ENCODE results near the gene RFTN2. TPM values are rescaled to one million over a fixed set of nuclear protein-coding genes. Genes with fewer than 3 reads are reported as not detected.

Gene RFTN2
- total and polyA plus RNA-seq, 2 experiments from 2014 or later: 1.6 to 2.2 TPM

DNA sequence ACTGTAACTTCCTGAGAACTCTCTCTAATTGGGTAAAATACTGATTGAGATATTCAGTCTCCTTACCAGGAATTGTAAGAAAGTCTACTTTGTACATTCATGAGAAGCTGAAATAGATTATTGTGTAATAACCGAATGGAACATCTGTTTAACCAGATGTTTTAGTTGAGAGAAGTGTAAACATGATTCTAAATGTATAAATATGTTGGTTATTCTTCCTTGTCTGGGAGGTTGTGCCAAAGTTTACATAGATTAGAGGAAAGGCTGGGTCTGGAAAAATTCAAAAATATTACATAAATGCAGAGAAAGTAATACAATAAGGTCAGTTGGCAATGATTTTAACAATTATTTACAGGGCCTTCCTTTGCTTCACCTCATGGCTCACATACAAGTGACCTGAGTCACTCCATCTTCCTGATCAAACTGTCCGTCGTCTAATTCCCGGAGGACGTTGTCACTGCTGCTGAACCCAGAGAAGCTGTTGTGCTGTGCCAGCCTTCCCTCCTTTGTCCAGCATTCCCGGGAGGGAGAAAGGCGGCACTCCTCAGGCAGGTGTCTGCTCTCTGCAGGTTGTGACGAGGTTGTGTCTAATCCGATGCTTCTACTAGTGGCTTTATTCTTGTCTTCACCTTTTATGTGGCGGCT, 103.6 kb downstream of the RFTN2 start:
- 28 to 33% methylated on average over 10 of the region's 10 CpGs for WGBS, 2 experiments (ENCODE audit: low coverage in 1 of 2, low lambda C conversion rate in 2 of 2, missing lambda C conversion rate in 2 of 2)
- in situ Hi-C loops (cut with MboI): no loop called here
- H3K9me2 ChIP-seq (ENCODE audit: insufficient read depth): no peaks in the 10 kb centered on the region

DNA sequence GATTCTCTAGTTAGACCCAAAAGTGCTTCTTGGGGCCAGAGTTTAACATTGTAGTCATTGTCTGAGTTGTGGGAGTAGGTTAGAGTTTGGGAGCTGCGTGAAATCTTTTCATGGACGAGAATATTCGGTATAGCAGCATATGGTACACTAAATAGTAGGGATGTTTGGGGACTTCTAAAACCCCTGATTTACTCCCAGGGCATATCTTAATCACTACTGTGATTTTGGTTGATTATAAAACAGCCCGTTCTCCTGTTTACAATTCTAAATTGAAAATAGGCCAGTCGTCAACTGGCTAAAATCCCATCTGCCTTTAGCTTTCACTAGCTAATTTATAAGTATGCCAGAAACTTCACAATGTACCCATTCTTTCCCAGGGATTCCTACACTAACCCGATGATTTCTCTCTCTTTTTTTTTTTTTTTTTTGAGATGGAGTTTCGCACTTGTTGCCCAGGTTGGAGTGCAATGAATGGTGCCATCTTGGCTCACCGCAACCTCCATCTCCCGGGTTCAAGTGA, 115.2 kb downstream of the RFTN2 start:
- no peak overlapping the region for H2AFZ ChIP-seq
- no peak overlapping the region for H3K4me3 ChIP-seq
- 92 to 93% methylated on average over 9 of the region's 9 CpGs for WGBS, 2 experiments (ENCODE audit: low coverage in 1 of 2, low lambda C conversion rate in 2 of 2, missing lambda C conversion rate in 2 of 2)
- H3K79me2 ChIP-seq (ENCODE audit: insufficient read depth): peaks cover 24% of the 10 kb centered on the region
- no peaks in the 10 kb centered on the region for H3K9me2 ChIP-seq (ENCODE audit: insufficient read depth)
- in situ Hi-C loops (cut with MboI): no loop called here
- H3F3A ChIP-seq (ENCODE audit: insufficient read depth): peaks cover 12% of the 10 kb centered on the region; the same call in 1 of the 2 replicates
- H3K4me1 ChIP-seq (ENCODE audit: insufficient read depth): peaks cover 10% of the 10 kb centered on the region
- no peak overlapping the region for H3K9ac ChIP-seq
- no peak for TF ChIP-seq EZH2 (IDR thresholded peaks at IDR 0.05; ENCODE audit: insufficient read depth, poor library complexity, severe bottlenecking)
- TF ChIP-seq EZH2phosphoT487 (IDR thresholded peaks at IDR 0.05; ENCODE audit: insufficient read depth, low read depth): no peak
- H3K36me3 ChIP-seq (ENCODE audit: low read depth): 0 out of 2 replicates have a peak, but pooled peaks cover 4% of the 10 kb centered on the region
- no peak for DNase-seq
- no peaks in the 10 kb centered on the region for H3K9me3 ChIP-seq (ENCODE audit: low read depth)
- H3K27me3 ChIP-seq (replicated peaks; ENCODE audit: insufficient read depth): no peaks in the 10 kb centered on the region
- no peak overlapping the region for H3K27ac ChIP-seq
- no peak overlapping the region for H3K4me2 ChIP-seq (ENCODE audit: unreplicated experiment)
- no peaks in the 10 kb centered on the region for H4K20me1 ChIP-seq (ENCODE audit: insufficient read depth)

More for the DNA sequence above, 103.6 kb downstream of the RFTN2 start:
- H3K27me3 ChIP-seq (replicated peaks; ENCODE audit: insufficient read depth): no peaks in the 10 kb centered on the region
- H3K4me3 ChIP-seq: no peak overlapping the region
- peak overlapping the region; percentile 26 for H3K27ac ChIP-seq
- H3K36me3 ChIP-seq (ENCODE audit: low read depth): no peaks in the 10 kb centered on the region
- peaks cover 29% of the 10 kb centered on the region for H3K4me1 ChIP-seq (ENCODE audit: insufficient read depth)
- H4K20me1 ChIP-seq (ENCODE audit: insufficient read depth): no peaks in the 10 kb centered on the region
- H3K79me2 ChIP-seq (ENCODE audit: insufficient read depth): 0 out of 2 replicates have a peak, but pooled peaks cover 7% of the 10 kb centered on the region
- TF ChIP-seq EZH2 (IDR thresholded peaks at IDR 0.05; ENCODE audit: insufficient read depth, poor library complexity, severe bottlenecking) (no peak), EZH2phosphoT487 (IDR thresholded peaks at IDR 0.05; ENCODE audit: insufficient read depth, low read depth) (no peak)
- peak; percentile 62 for DNase-seq
- H3F3A ChIP-seq (ENCODE audit: insufficient read depth): peaks cover 28% of the 10 kb centered on the region
- no peaks in the 10 kb centered on the region for H3K9me3 ChIP-seq (ENCODE audit: low read depth)
- no peak overlapping the region for H2AFZ ChIP-seq
- peak overlapping the region; percentile 26 for H3K4me2 ChIP-seq (ENCODE audit: unreplicated experiment)
- H3K9ac ChIP-seq: no peak overlapping the region; the same call in 1 of the 2 replicates

DNA sequence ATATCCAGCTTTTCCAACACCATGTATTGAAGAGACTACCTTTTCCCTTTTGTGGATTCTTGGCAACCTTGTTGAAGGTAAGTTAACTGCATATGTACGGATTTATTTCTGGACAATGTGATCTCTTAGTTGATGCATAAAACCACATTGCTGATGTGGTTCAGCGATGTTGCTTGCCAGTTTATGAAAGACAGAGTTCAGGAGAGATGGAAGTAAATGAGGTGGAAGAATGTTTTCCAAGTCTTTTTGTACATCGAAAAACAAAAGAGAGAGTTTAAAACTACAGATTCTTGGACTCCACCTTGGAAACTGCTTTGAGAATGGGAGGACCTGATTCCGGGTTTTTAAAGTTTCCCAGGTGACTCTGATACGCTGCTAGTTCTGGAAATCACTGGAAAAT, 115.7 kb downstream of the RFTN2 start:
- 97 to 98% methylated on average over 5 of the region's 5 CpGs for WGBS, 2 experiments (ENCODE audit: low coverage in 1 of 2, low lambda C conversion rate in 2 of 2, missing lambda C conversion rate in 2 of 2)
- DNase-seq: no peak
- Histone ChIP-seq H3K27me3 (replicated peaks; ENCODE audit: insufficient read depth) (no peaks in the 10 kb centered on the region), H3K36me3 (ENCODE audit: low read depth) (0 out of 2 replicates have a peak, but pooled peaks cover 4% of the 10 kb centered on the region), H4K20me1 (ENCODE audit: insufficient read depth) (no peaks in the 10 kb centered on the region), H3K9me2 (ENCODE audit: insufficient read depth) (no peaks in the 10 kb centered on the region), H3K9ac (no peak overlapping the region), H3K9me3 (ENCODE audit: low read depth) (no peaks in the 10 kb centered on the region), H3K27ac (no peak overlapping the region), H3K4me2 (ENCODE audit: unreplicated experiment) (no peak overlapping the region), H3K4me3 (no peak overlapping the region), H3K4me1 (ENCODE audit: insufficient read depth) (peaks cover 10% of the 10 kb centered on the region), H3K79me2 (ENCODE audit: insufficient read depth) (peaks cover 24% of the 10 kb centered on the region), H3F3A (ENCODE audit: insufficient read depth) (peaks cover 12% of the 10 kb centered on the region; the same call in 1 of the 2 replicates), H2AFZ (no peak overlapping the region)
- TF ChIP-seq EZH2phosphoT487 (IDR thresholded peaks at IDR 0.05; ENCODE audit: insufficient read depth, low read depth) (no peak), EZH2 (IDR thresholded peaks at IDR 0.05; ENCODE audit: insufficient read depth, poor library complexity, severe bottlenecking) (no peak)
- in situ Hi-C loops (cut with MboI): no loop called here

DNA sequence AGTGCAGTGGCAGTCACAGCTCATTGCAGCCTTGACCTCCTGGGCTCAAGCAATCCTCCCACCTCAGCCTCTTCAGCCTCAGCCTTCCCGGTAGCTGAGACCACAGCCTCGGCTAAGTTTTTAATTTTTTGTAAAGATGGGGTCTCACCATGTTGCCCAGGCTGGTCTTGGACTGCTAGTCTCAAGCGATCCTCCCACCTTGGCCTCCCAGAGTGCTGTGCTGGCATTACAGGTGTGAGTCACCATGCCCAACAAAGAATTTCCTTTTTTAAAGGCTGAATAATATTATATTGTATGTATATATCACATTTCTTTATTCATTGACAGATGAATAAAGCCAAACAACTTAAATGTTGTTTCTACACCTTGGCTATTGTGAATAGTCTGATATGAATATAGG, 117.0 kb downstream of the RFTN2 start:
- no peaks in the 10 kb centered on the region for H4K20me1 ChIP-seq (ENCODE audit: insufficient read depth)
- TF ChIP-seq EZH2phosphoT487 (IDR thresholded peaks at IDR 0.05; ENCODE audit: insufficient read depth, low read depth) (no peak), EZH2 (IDR thresholded peaks at IDR 0.05; ENCODE audit: insufficient read depth, poor library complexity, severe bottlenecking) (no peak)
- DNase-seq: no peak
- no peak overlapping the region for H3K27ac ChIP-seq
- no peak overlapping the region for H2AFZ ChIP-seq
- H3K9me3 ChIP-seq (ENCODE audit: low read depth): no peaks in the 10 kb centered on the region
- H3K4me3 ChIP-seq: no peak overlapping the region
- 98 to 99% methylated on average over 3 of the region's 3 CpGs for WGBS, 2 experiments (ENCODE audit: low coverage in 1 of 2, low lambda C conversion rate in 2 of 2, missing lambda C conversion rate in 2 of 2)
- H3K27me3 ChIP-seq (replicated peaks; ENCODE audit: insufficient read depth): no peaks in the 10 kb centered on the region
- no peak overlapping the region for H3K4me2 ChIP-seq (ENCODE audit: unreplicated experiment)
- peaks cover 10% of the 10 kb centered on the region for H3K4me1 ChIP-seq (ENCODE audit: insufficient read depth)
- H3K9me2 ChIP-seq (ENCODE audit: insufficient read depth): no peaks in the 10 kb centered on the region
- peaks cover 9% of the 10 kb centered on the region for H3K36me3 ChIP-seq (ENCODE audit: low read depth)
- H3K79me2 ChIP-seq (ENCODE audit: insufficient read depth): peaks cover 18% of the 10 kb centered on the region
- peaks cover 12% of the 10 kb centered on the region; the same call in 1 of the 2 replicates for H3F3A ChIP-seq (ENCODE audit: insufficient read depth)
- H3K9ac ChIP-seq: no peak overlapping the region
- in situ Hi-C loops (cut with MboI): no loop called here

Measured in GM23248 (cell line).